ENCODE measurements around the gene OPCML.

Gene OPCML

GRCh38 chr11:132921597-132921996 is 610.7 kb downstream of the OPCML start:
- H3K27me3 Mint-ChIP-seq = no peaks in the 10 kb centered on the region

GRCh38 chr11:132920451-132921096 is 611.7 kb downstream of the OPCML start:
- H3K9me3 Mint-ChIP-seq = no peaks in the 10 kb centered on the region
- no peak overlapping the region for H3K27ac Mint-ChIP-seq
- no peaks in the 10 kb centered on the region for H3K36me3 Mint-ChIP-seq (ENCODE audit: low read depth)
- H3K27me3 Mint-ChIP-seq = no peaks in the 10 kb centered on the region
- no peak overlapping the region for H3K4me3 Mint-ChIP-seq
- DNase-seq = no peak
- H3K4me1 Mint-ChIP-seq (ENCODE audit: low read depth) = no peaks in the 10 kb centered on the region

More at GRCh38 chr11:132921597-132921996, 610.7 kb downstream of the OPCML start:
- Mint-ChIP-seq H3K27ac (no peak overlapping the region), H3K9me3 (no peaks in the 10 kb centered on the region), H3K36me3 (ENCODE audit: low read depth) (no peaks in the 10 kb centered on the region), H3K4me3 (no peak overlapping the region), H3K4me1 (ENCODE audit: low read depth) (no peaks in the 10 kb centered on the region)
- DNase-seq = no peak

- Mint-ChIP-seq H3K36me3 (ENCODE audit: low read depth) (no peaks in the 10 kb centered on the region), H3K4me3 (no peak overlapping the region), H3K27me3 (no peaks in the 10 kb centered on the region), H3K27ac (no peak overlapping the region), H3K9me3 (no peaks in the 10 kb centered on the region), H3K4me1 (ENCODE audit: low read depth) (no peaks in the 10 kb centered on the region)
- no peak for DNase-seq
Measured at GRCh38 chr11:132914600-132914999, 617.7 kb downstream of the OPCML start.

- Mint-ChIP-seq H3K27ac (no peak overlapping the region), H3K4me3 (no peak overlapping the region), H3K9me3 (no peaks in the 10 kb centered on the region), H3K36me3 (ENCODE audit: low read depth) (no peaks in the 10 kb centered on the region), H3K27me3 (no peaks in the 10 kb centered on the region), H3K4me1 (ENCODE audit: low read depth) (no peaks in the 10 kb centered on the region)
- no peak for DNase-seq
Measured at GRCh38 chr11:132913886-132914285, 618.4 kb downstream of the OPCML start.

- Mint-ChIP-seq H3K4me1 (ENCODE audit: low read depth) (no peaks in the 10 kb centered on the region), H3K36me3 (ENCODE audit: low read depth) (no peaks in the 10 kb centered on the region), H3K27me3 (no peaks in the 10 kb centered on the region), H3K27ac (no peak overlapping the region), H3K4me3 (no peak overlapping the region), H3K9me3 (no peaks in the 10 kb centered on the region)
- DNase-seq = no peak
Measured at GRCh38 chr11:132913295-132913694, 619.0 kb downstream of the OPCML start.

- Mint-ChIP-seq H3K27me3 (no peaks in the 10 kb centered on the region), H3K27ac (no peak overlapping the region), H3K4me1 (ENCODE audit: low read depth) (no peaks in the 10 kb centered on the region), H3K4me3 (no peak overlapping the region), H3K9me3 (no peaks in the 10 kb centered on the region), H3K36me3 (ENCODE audit: low read depth) (no peaks in the 10 kb centered on the region)
- DNase-seq = no peak
Measured at GRCh38 chr11:132911186-132911585, 621.1 kb downstream of the OPCML start.

DNA sequence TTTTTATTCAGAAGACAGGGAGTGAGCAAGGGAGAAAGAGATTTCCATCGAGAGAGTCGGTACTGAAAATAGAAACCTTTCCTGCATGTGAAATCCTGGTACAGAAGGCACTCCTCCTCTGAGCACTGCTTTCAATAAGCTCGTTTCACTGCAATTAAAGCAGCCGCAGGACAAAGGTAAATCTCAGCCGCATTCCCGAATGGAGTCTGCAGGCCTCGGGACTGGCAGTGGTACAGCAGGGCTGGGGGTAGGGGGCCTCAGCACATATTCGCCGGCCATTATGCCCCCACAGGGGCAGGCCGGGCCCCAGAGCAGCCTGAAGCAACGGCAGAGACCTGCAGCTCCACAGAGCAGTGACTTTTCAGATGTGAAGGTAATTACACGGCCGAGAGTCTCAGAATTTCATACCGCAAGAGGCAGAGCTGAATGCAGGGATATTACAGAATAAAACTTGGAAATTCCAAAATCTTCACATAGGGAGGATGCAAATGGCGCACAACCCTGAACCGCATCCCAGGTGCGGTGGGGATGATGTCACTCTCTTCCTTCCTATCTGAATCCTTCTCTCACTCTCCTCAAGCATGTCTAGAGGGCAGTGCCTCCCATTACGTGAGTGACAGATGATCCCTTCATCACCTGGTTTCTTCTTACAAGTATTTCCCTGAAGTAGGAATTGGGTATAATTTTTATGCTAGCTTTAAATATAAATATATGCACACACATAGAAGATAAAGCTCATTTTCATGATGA is 622.1 kb downstream of the OPCML start:
- Mint-ChIP-seq H3K4me1 (ENCODE audit: low read depth) (no peaks in the 10 kb centered on the region), H3K27me3 (no peaks in the 10 kb centered on the region), H3K36me3 (ENCODE audit: low read depth) (no peaks in the 10 kb centered on the region), H3K9me3 (no peaks in the 10 kb centered on the region), H3K27ac (no peak overlapping the region), H3K4me3 (no peak overlapping the region)
- DNase-seq = no peak

- Mint-ChIP-seq H3K4me3 (no peak overlapping the region), H3K27me3 (no peaks in the 10 kb centered on the region), H3K4me1 (ENCODE audit: low read depth) (no peaks in the 10 kb centered on the region), H3K9me3 (no peaks in the 10 kb centered on the region), H3K36me3 (ENCODE audit: low read depth) (no peaks in the 10 kb centered on the region), H3K27ac (no peak overlapping the region)
- no peak for DNase-seq
Measured at GRCh38 chr11:132909021-132909606, 623.2 kb downstream of the OPCML start.

GRCh38 chr11:132908414-132908810 is 623.9 kb downstream of the OPCML start:
- no peaks in the 10 kb centered on the region for H3K27me3 Mint-ChIP-seq
- H3K27ac Mint-ChIP-seq = no peak overlapping the region
- no peaks in the 10 kb centered on the region for H3K36me3 Mint-ChIP-seq (ENCODE audit: low read depth)
- no peaks in the 10 kb centered on the region for H3K9me3 Mint-ChIP-seq
- H3K4me3 Mint-ChIP-seq = no peak overlapping the region
- no peaks in the 10 kb centered on the region for H3K4me1 Mint-ChIP-seq (ENCODE audit: low read depth)
- DNase-seq = no peak

GRCh38 chr11:132907651-132908413 is 624.5 kb downstream of the OPCML start:
- no peak for DNase-seq
- no peaks in the 10 kb centered on the region for H3K4me1 Mint-ChIP-seq (ENCODE audit: low read depth)
- no peak overlapping the region for H3K4me3 Mint-ChIP-seq
- H3K9me3 Mint-ChIP-seq = no peaks in the 10 kb centered on the region
- H3K36me3 Mint-ChIP-seq (ENCODE audit: low read depth) = no peaks in the 10 kb centered on the region
- H3K27ac Mint-ChIP-seq = no peak overlapping the region
- no peaks in the 10 kb centered on the region for H3K27me3 Mint-ChIP-seq

- H3K4me1 Mint-ChIP-seq (ENCODE audit: low read depth) = no peaks in the 10 kb centered on the region
- DNase-seq = no peak
- H3K36me3 Mint-ChIP-seq (ENCODE audit: low read depth) = no peaks in the 10 kb centered on the region
- H3K4me3 Mint-ChIP-seq = no peak overlapping the region
- H3K27ac Mint-ChIP-seq = no peak overlapping the region
- H3K27me3 Mint-ChIP-seq = no peaks in the 10 kb centered on the region
- no peaks in the 10 kb centered on the region for H3K9me3 Mint-ChIP-seq
Measured at GRCh38 chr11:132904607-132905006, 627.7 kb downstream of the OPCML start.

GRCh38 chr11:132904091-132904490 is 628.2 kb downstream of the OPCML start:
- no peak overlapping the region for H3K4me3 Mint-ChIP-seq
- H3K27me3 Mint-ChIP-seq = no peaks in the 10 kb centered on the region
- no peaks in the 10 kb centered on the region for H3K4me1 Mint-ChIP-seq (ENCODE audit: low read depth)
- no peaks in the 10 kb centered on the region for H3K9me3 Mint-ChIP-seq
- no peak for DNase-seq
- H3K36me3 Mint-ChIP-seq (ENCODE audit: low read depth) = no peaks in the 10 kb centered on the region
- H3K27ac Mint-ChIP-seq = no peak overlapping the region

DNA sequence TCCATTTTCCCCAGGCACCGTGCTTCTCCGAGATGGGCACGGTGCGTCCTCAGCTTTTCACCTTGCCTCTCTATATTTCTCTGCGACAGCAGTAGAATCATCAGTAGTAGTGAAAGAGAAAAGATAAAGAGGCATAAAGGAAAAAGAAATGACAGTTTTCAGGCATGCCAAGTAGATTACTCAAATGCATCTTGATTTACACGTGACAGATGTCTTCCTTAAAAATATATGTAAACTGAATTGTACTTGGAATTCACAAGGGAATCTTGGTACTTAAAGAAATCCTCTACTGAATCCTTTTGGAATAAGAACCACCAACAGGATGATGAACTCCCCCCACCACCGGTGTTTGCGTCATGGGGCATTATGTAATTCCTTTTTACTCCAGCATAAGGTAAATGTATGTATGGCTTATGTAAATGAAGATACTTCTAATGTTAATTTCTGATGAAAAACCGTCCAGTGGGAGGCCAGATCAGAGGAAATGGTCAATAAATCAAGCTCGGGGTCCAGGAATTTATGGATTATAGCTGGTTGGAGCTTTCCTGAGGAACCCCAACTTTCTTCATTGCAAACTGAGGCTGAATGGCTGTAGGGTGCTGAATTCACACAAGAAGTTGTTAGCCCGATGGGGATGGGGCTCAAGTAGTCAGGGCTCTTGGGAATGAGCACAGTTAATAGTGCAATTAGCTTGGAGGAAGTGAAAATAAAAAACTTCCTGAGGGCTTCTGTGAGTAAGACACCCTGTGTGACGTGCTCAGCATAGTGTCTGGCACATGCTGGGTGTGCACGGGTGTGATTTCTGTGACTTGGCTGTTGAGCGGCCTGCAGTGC is 630.4 kb downstream of the OPCML start:
- no peaks in the 10 kb centered on the region for H3K36me3 Mint-ChIP-seq (ENCODE audit: low read depth)
- no peak overlapping the region for H3K27ac Mint-ChIP-seq
- DNase-seq = no peak
- H3K27me3 Mint-ChIP-seq = no peaks in the 10 kb centered on the region
- H3K4me1 Mint-ChIP-seq (ENCODE audit: low read depth) = no peaks in the 10 kb centered on the region
- no peak overlapping the region for H3K4me3 Mint-ChIP-seq
- H3K9me3 Mint-ChIP-seq = no peaks in the 10 kb centered on the region

DNA sequence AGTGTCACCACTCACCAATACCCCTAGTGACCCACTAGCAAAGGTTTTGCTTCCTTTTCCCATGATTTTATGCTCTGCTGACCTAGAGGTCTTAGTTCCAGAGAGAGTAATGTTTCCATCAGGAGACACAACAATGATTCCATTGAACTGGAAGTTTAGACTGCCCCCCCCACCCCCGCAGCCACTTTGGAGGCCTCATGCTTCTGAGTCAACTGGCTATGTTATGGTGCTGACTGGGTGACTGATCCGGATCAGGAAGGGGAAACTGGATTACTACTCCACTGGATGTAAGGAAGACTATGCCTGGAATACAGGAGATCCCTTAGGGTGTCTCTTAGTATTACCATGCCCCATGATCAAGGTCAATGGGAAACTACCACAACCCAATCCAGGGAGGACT is 633.6 kb downstream of the OPCML start:
- no peak for DNase-seq
- no peaks in the 10 kb centered on the region for H3K36me3 Mint-ChIP-seq (ENCODE audit: low read depth)
- no peak overlapping the region for H3K27ac Mint-ChIP-seq
- H3K9me3 Mint-ChIP-seq = no peaks in the 10 kb centered on the region
- no peaks in the 10 kb centered on the region for H3K27me3 Mint-ChIP-seq
- no peak overlapping the region for H3K4me3 Mint-ChIP-seq
- no peaks in the 10 kb centered on the region for H3K4me1 Mint-ChIP-seq (ENCODE audit: low read depth)

Data from activated T-cell treated with anti-CD3 and anti-CD28 coated beads, Interleukin-2, amount 50 U/mL, for 24 hours (primary cell).